CD1c-positive myeloid dendritic cell (primary cell): ENCODE measurements around the gene BTN3A1.
"Not testable (repeated sequence)": the region's sequence is repeated elsewhere in the genome, so short reads cannot be mapped to it uniquely, and the experiment has no call there.

Experiments used
- DNase-seq: peaks from one replicate; pipeline ENCODE4 v3.0.0-alpha.2; 2016; ENCODE audit errors: extremely low spot score

BTN3A1 gene

GRCh38 chr6:26440977-26441358, 38.9 kb downstream of the BTN3A1 start:
- DNase-seq, result no peak

- DNase-seq, result no peak
These were observed 39.9 kb downstream of the BTN3A1 start for GRCh38 chr6:26441977-26442376.

- DNase-seq, result no peak
These were observed 44.0 kb downstream of the BTN3A1 start for GRCh38 chr6:26445934-26446667.

- no peak for DNase-seq
These were observed 45.2 kb downstream of the BTN3A1 start for GRCh38 chr6:26447257-26447656.

- DNase-seq, result no peak
These were observed 48.2 kb downstream of the BTN3A1 start for GRCh38 chr6:26450240-26450639.

- no peak for DNase-seq
These were observed 50.7 kb downstream of the BTN3A1 start for GRCh38 chr6:26452631-26453235.

- no peak for DNase-seq
These were observed 52.6 kb downstream of the BTN3A1 start for GRCh38 chr6:26454631-26455030.

- DNase-seq, result no peak
These were observed 53.4 kb downstream of the BTN3A1 start for GRCh38 chr6:26455357-26455970.

GRCh38 chr6:26457264-26457805, 55.3 kb downstream of the BTN3A1 start:
- DNase-seq, result no peak

- peak; percentile 95 for DNase-seq
These were observed 56.0 kb downstream of the BTN3A1 start, which contains the start of gene BTN2A1 for GRCh38 chr6:26457806-26458688. Gene BTN2A1, plus strand, starts transcription at chr6:26457955. Its CDS starts 682 bp downstream, at chr6:26458637.

- peak; percentile 49 for DNase-seq
These were observed 57.1 kb downstream of the BTN3A1 start for GRCh38 chr6:26459023-26459810.

GRCh38 chr6:26461353-26461752, 59.3 kb downstream of the BTN3A1 start:
- not testable (repeated sequence) for DNase-seq

- no peak for DNase-seq
These were observed 61.9 kb downstream of the BTN3A1 start for GRCh38 chr6:26464014-26464413.

- no peak for DNase-seq
These were observed 62.5 kb downstream of the BTN3A1 start for GRCh38 chr6:26464416-26465131.
